ENCODE data around the gene DBH.

The DBH gene

GRCh38 chr9:133658442-133659431 is 22.6 kb downstream of the DBH start:
- in situ Hi-C loops (cut with MboI; ENCODE audit: low pct_unique_long_range_greater_than_20kb, low sequenced_read_pairs, unreplicated experiment): no loop called here
- no peak for TF ChIP-seq CTCF (IDR thresholded peaks at IDR 0.05; ENCODE audit: extremely low read depth, insufficient read depth, missing control alignments)
- DNase-seq (ENCODE audit: low spot score): no peak

- TF ChIP-seq CTCF (IDR thresholded peaks at IDR 0.05; ENCODE audit: extremely low read depth, insufficient read depth, missing control alignments): no peak
- no peak for DNase-seq (ENCODE audit: low spot score)
- in situ Hi-C loops (cut with MboI; ENCODE audit: low pct_unique_long_range_greater_than_20kb, low sequenced_read_pairs, unreplicated experiment): no loop called here
These were observed 23.4 kb downstream of the DBH start for GRCh38 chr9:133659516-133659915.

- no peak for DNase-seq (ENCODE audit: low spot score)
- no peak for TF ChIP-seq CTCF (IDR thresholded peaks at IDR 0.05; ENCODE audit: extremely low read depth, insufficient read depth, missing control alignments)
- in situ Hi-C loops (cut with MboI; ENCODE audit: low pct_unique_long_range_greater_than_20kb, low sequenced_read_pairs, unreplicated experiment): no loop called here
These were observed 25.8 kb downstream of the DBH start for GRCh38 chr9:133661846-133662540.

GRCh38 chr9:133664173-133665050 is 28.2 kb downstream of the DBH start:
- DNase-seq (ENCODE audit: low spot score): no peak
- no peak for TF ChIP-seq CTCF (IDR thresholded peaks at IDR 0.05; ENCODE audit: extremely low read depth, insufficient read depth, missing control alignments)
- in situ Hi-C loops (cut with MboI; ENCODE audit: low pct_unique_long_range_greater_than_20kb, low sequenced_read_pairs, unreplicated experiment): no loop called here

GRCh38 chr9:133665096-133665495 is 28.9 kb downstream of the DBH start:
- no peak for DNase-seq (ENCODE audit: low spot score)
- TF ChIP-seq CTCF (IDR thresholded peaks at IDR 0.05; ENCODE audit: extremely low read depth, insufficient read depth, missing control alignments): no peak
- in situ Hi-C loops (cut with MboI; ENCODE audit: low pct_unique_long_range_greater_than_20kb, low sequenced_read_pairs, unreplicated experiment): no loop called here

GRCh38 chr9:133665535-133665934 is 29.4 kb downstream of the DBH start:
- no peak for TF ChIP-seq CTCF (IDR thresholded peaks at IDR 0.05; ENCODE audit: extremely low read depth, insufficient read depth, missing control alignments)
- no peak for DNase-seq (ENCODE audit: low spot score)
- in situ Hi-C loops (cut with MboI; ENCODE audit: low pct_unique_long_range_greater_than_20kb, low sequenced_read_pairs, unreplicated experiment): no loop called here

Data from GM13977 (cell line).